ENCODE measurements around the gene PLXNA3.

- TF ChIP-seq, protein P1, sequence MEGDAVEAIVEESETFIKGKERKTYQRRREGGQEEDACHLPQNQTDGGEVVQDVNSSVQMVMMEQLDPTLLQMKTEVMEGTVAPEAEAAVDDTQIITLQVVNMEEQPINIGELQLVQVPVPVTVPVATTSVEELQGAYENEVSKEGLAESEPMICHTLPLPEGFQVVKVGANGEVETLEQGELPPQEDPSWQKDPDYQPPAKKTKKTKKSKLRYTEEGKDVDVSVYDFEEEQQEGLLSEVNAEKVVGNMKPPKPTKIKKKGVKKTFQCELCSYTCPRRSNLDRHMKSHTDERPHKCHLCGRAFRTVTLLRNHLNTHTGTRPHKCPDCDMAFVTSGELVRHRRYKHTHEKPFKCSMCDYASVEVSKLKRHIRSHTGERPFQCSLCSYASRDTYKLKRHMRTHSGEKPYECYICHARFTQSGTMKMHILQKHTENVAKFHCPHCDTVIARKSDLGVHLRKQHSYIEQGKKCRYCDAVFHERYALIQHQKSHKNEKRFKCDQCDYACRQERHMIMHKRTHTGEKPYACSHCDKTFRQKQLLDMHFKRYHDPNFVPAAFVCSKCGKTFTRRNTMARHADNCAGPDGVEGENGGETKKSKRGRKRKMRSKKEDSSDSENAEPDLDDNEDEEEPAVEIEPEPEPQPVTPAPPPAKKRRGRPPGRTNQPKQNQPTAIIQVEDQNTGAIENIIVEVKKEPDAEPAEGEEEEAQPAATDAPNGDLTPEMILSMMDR (IDR thresholded peaks at IDR 0.05): no peak
- TF ChIP-seq EZH2 (IDR thresholded peaks at IDR 0.05) (no peak), EZH2phosphoT487 (IDR thresholded peaks at IDR 0.05) (no peak)
These were observed 44.9 kb upstream of the PLXNA3 start for GRCh38 chrX:154413142-154413541.

Data from neural progenitor cell (in vitro differentiated cells).